ENCODE measurements around the gene NUF2.
"Not testable (repeated sequence)": the region's sequence is repeated elsewhere in the genome, so short reads cannot be mapped to it uniquely, and the experiment has no call there.

NUF2 gene

DNA sequence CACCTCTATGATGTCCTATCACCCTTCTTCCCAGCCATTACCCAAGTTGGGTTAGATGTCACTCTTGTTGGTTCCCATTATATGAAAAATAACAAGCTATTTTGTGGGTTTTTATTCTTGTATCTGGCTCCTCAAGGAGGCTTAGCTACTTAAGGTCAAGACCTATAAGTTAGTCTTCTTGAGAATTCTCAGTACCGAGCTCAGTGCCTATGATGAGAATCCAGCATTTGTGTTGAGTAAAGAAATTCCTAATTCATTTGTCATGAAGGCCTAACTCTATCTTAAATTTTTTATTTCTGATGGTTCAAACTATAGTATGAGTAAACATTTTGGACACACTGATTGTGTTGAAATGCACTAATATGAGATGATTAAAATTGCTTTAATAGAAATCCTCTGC is 15.9 kb downstream of the NUF2 start:
- no peak for DNase-seq

DNA sequence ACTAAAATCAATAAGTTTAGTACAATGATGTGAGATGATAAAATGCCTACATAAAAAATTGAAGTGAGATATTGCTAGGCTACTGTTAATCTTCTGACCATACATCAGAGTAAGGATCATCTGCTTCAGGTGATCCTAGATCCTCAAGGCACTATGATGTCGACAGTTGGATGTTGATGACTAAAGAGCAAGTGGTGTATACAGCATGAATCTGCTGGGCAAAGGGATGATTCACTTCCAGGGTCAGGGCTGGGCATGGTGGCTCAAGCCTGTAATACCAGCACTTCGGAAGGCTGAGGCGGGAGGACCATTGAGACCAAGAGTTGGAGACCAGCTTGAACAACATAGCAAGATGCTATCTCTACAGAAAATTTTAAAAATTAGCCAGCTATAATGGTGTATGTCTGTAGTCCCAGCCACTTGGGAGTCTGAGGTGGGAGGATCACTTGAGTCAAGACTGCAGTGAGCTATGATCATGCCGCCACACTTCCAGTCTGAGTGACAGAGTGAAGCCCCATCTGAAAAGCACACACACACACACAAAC is 24.6 kb downstream of the NUF2 start:
- DNase-seq = no peak

GRCh38 chr1:163347106-163347505 is 25.4 kb downstream of the NUF2 start:
- DNase-seq = no peak

GRCh38 chr1:163351912-163352311 is 30.2 kb downstream of the NUF2 start:
- no peak for DNase-seq

DNA sequence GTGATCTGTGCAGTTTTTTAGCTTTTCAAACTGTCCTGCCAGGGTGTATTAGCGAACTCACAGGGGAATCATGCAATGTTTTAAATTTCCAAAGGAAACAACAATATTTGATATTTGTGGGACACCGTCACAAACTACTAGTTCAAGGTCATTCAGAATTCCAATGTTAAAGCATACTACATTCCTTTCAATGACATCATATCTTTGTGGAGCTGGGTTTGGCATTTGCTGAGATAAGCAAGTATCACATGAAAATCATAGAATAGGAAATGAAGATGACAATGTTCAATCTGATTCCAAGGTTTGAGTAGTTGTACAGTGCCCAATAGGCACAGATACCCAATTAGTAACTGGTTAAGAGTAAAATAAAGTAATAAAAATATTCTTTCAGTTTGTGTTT is 35.6 kb downstream of the NUF2 start:
- DNase-seq = no peak

GRCh38 chr1:163358172-163358571 is 36.4 kb downstream of the NUF2 start:
- not testable (repeated sequence) for DNase-seq

- peak; percentile 55 to 88 for DNase-seq
These were observed 39.6 kb downstream of the NUF2 start for GRCh38 chr1:163361123-163361934.

DNA sequence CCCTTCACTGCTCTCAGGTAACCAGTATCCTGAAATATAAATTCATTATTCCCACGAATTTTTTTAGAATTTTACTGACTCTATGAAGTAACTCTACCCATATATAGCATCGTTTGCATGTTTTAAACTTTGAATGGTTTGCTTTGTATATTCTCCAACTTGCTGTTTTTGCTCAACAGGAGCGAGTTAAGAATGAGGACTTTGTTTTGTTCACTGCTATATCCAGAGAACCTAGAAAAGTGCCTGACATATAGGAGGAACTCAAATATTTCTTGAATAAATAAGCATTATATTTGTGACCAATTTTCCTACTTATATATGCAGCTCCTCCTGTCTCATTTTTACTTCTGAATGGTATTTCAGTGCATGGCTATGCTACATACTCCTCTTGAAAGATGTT is 43.4 kb downstream of the NUF2 start:
- DNase-seq = peak in 1 of 2 experiments; percentile 37

- DNase-seq = no peak
These were observed 44.8 kb downstream of the NUF2 start for GRCh38 chr1:163366555-163366954.

DNA sequence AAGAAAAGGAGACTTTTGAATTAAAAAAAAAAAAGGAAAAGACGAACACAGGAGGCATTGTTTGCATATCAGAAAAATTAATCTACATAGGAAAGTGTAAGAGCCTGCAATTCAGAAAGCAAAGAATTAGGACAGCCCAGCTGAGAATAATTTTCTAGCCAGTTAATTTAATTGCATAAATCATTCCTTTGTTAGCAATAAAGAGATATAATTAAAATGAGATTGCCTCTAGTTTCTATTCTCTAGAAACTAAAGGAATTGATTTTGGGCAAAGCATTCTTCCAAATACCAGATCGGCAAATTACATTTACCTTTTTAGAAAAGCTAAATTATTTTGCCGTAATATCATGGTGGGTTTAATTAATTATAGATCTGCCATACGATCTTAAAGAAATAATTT is 46.0 kb downstream of the NUF2 start:
- no peak for DNase-seq

DNA sequence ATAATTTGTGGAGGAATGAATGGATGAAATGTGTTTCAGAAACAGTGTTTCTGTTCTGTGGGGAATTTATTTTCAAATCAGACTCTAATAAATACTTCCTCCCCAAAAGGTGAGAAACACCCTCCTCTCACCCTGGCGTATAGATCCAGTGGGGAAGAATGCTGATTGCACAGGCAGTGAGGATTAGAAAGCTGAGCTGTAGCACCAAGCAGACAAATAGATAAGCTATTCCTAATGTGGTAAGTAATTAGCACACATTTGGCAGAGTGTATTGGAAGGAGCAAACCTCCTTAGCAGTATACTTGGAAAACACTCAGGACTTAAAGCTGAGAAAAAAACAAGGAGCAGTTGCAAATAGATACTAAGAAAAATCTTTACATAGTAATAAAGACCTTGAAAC is 50.8 kb downstream of the NUF2 start:
- DNase-seq = no peak

- DNase-seq = no peak
These were observed 56.8 kb downstream of the NUF2 start for GRCh38 chr1:163378554-163378953.

DNA sequence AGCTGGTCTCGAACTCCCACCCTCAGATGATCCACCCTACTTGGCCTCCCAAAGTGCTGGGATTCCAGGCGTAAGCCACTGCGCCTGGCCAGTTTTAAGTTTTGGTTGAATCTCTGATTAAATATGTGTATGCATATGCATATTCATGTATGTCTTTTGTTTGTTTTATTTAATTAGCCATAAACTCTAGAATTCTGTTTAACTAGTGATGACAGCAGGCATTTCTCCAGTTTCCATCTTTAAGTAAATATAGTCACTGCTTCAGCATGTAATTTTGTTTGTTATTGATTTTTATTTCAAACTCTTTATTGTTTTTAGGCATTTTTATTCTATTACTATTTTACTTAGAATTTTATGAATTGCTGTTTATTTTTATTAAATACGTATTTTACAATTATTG is 58.0 kb downstream of the NUF2 start:
- DNase-seq = no peak

DNA sequence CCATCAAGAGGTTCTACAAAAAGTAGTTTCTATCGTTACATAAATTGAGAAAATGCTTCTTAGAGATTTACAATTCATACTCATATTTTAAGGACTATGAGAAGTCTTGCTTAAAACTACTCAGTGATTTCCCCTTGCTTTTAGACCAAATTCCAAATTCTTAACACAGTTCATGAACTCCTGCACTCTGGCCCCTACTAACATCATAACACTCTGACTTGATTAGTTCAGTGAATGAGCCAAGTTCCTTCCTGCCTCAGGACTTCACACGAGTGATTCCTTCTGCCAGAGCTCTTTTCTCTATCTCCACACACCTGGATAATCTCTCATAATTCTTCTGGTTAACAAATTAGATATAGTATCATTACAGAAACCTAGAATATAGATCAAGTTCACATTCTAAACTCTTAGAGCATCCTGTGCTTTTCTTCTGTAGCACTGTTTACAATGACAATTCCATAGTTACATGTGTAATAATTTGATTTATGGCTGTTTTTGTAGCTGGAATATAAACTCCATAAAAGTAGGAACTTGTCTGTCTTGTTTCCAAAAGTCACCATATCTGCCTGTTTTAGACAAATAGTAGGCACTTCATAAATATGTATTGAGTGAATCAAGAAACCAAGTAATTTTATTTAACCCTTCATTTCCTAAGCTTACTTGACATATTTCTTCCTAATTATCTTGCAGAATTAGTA is 59.9 kb downstream of the NUF2 start:
- no peak for DNase-seq

DNA sequence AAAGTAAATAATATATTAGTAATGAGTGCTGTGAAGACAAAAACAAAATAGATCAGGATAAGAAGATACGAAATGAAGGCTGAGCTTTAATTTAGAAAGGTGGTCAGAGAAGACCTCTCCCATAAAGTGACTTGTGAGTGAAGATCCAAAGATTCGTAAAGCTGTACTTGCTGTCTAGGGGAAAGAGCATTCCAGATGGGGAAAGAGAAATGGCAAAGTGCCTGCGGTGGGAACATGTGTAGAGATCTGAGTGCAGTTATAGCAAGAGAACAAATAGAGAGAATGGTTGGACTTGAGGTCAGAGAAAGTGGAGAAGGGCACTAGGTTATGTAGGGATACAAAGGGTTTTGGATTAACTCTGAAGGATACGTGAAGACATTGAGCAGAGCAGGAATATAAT is 60.6 kb downstream of the NUF2 start:
- no peak for DNase-seq

DNA sequence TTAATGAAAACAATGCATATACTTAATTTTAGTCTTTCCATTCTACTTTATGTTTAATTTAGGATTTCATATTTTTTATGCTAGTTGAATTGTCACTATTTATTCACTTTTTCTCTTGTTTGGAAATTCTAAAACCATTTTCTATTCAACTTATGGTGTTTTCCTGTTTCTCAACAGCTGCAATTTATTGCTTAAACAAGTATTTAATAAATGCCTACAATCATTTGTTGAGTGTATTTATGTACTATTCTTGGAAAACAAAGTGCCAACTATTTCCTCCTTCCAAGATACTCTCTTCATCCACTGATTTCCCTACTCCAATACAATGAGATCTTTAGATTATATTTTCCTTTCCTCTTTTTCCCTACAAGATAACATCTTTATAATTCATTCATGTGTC is 65.4 kb downstream of the NUF2 start:
- no peak for DNase-seq

DNA sequence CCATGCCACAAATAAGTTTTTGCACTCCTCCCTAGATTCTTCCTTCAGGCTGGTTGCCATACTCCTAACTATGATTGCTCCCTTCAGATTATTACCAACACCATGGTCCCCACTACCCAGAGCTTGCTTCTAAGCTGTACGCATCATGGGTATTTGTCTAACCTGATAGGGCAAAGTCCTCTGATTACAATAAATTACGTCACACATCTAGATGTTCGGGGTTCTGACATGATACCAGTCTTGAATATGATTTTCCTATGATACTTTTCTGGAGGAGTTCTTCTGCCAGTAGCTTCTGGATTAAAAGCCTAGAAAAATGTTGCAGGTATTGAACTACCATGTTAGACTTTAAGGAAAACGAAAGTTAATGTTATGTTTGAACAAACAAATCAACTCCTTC is 67.2 kb downstream of the NUF2 start:
- no peak for DNase-seq

GRCh38 chr1:163395790-163396189 is 74.0 kb downstream of the NUF2 start:
- DNase-seq = no peak

- no peak for DNase-seq
These were observed 75.9 kb downstream of the NUF2 start for GRCh38 chr1:163397451-163398200.

DNA sequence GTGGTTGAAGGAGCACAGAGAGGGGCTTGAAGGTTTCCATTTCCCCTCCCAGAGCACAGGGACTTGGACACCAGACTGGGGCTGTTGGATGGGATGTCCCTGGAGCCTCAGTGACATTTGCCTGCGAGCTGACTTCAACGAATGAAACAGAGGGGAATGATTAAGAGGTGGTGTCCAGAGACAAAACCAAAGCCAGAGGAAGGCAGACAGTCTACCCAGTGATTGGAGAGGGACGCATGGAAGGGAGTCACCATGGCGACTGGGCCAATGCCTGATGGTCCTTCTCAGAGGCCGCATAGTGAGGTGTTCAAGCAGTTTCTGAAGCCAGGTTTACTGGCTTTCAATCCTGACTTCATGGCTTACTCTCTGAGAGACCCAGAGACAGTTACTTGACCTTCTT is 77.2 kb downstream of the NUF2 start:
- DNase-seq = no peak

DNA sequence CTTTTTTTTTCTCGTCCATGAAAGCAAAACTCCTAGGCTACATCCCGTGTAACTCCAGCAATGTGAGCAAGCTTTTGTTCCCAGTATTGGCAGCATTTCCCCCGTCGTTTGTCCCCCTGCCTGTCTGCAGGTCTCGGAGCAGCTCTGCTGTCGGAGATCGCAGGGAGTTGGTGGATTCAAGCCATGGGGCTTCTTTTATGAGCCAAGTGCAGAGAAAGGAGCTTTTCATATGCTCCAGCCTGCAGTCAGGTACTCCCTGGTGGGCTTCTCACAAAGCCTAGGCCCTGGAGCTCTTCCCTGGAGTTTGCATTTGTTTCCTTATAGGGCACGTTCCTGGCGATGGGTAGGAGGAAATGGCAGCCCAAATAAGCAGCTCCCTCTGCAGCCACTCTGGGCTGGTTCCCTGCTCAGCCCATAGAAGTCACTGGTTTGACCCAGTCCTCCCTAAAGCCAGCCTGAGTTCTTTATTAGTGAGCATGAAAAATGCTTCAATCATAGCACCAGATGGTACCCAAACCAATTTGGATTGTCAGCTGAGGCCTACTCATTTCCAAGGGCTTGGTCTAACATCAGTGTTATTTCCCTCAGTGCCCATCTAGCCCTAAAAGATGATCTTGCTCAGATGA is 78.3 kb downstream of the NUF2 start:
- no peak for DNase-seq

DNA sequence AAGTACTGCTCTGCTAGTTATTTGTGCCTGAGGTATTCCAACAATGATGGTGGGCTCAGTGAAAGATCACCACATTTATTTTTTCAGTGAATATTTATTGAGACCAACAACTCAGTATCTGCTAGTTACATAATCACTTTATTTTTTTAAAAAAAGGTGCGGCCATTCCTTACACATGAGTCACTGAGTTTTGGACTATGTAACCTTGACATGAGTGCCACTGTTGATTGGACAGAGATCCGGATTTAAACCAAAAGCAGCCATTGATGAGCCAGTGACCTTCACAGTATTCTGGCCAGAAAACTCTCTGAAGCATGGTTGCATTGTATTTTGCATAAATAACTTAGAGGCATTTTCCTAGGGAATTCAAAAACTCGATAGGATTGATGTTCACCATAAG is 79.5 kb downstream of the NUF2 start:
- DNase-seq = no peak
